GM23338 (cell line): ENCODE data around the gene RAB44.

ENCODE experiments used
- CREB1 ChIP-seq: fragments of 250-450 bp; sonication (Bioruptor Pico); IDR thresholded peaks from 2 replicates; pipeline ENCODE4 v1.5.0; 2020; ENCODE audit warnings: low read depth, mild to moderate bottlenecking, moderate library complexity
- CTCF ChIP-seq, 2 experiments: fragments of 200-600 bp in 1 of 2; sonication (generic) in 1 of 2; conservative IDR thresholded peaks; 2 replicates each; pipeline versions ENCODE4 v1.5.1 to v1.6.1; 2016 to 2017; ENCODE audit warnings: antibody characterized with exemption in 2 of 2, low read depth in 2 of 2, mild to moderate bottlenecking in 2 of 2, moderate library complexity in 1 of 2
- EZH2 ChIP-seq: fragments of 200-600 bp; sonication (generic); IDR thresholded peaks from one replicate; pipeline ENCODE4 v1.8.0; 2017; ENCODE audit warnings: antibody characterized with exemption, mild to moderate bottlenecking, low read depth; ENCODE audit not compliant: unreplicated experiment
- EZH2phosphoT487 ChIP-seq: fragments of 200-600 bp; sonication (generic); IDR thresholded peaks from one replicate; pipeline ENCODE4 v1.8.1; 2018; ENCODE audit warnings: antibody characterized with exemption; ENCODE audit not compliant: unreplicated experiment
- JUNB ChIP-seq: IDR thresholded peaks from one replicate; pipeline ENCODE4 v1.6.1; 2016; ENCODE audit warnings: antibody characterized with exemption; ENCODE audit not compliant: unreplicated experiment
- NANOG ChIP-seq: IDR thresholded peaks from 2 replicates; pipeline ENCODE4 v1.6.1; 2016; ENCODE audit warnings: antibody characterized with exemption, borderline replicate concordance
- POLR2AphosphoS5 ChIP-seq: IDR thresholded peaks from 2 replicates; pipeline ENCODE4 v1.6.1; 2016; ENCODE audit warnings: antibody characterized with exemption, low read depth
- REST ChIP-seq: IDR thresholded peaks from one replicate; pipeline ENCODE4 v1.6.1; 2018; ENCODE audit warnings: antibody characterized with exemption; ENCODE audit not compliant: unreplicated experiment
- STAT1 ChIP-seq: IDR thresholded peaks from one replicate; pipeline ENCODE4 v1.6.1; 2016; ENCODE audit warnings: antibody characterized with exemption; ENCODE audit not compliant: unreplicated experiment
- ZNF114 ChIP-seq: fragments of 250-450 bp; sonication (Bioruptor Pico); IDR thresholded peaks from 2 replicates; pipeline ENCODE4 v1.5.0; 2020; ENCODE audit warnings: mild to moderate bottlenecking, moderate library complexity
- ZNF331 ChIP-seq: fragments of 250-450 bp; sonication (Bioruptor Pico); IDR thresholded peaks from 2 replicates; pipeline ENCODE4 v1.5.0; 2020; ENCODE audit warnings: low read depth, mild to moderate bottlenecking, moderate library complexity
- ZNF462 ChIP-seq: fragments of 250-450 bp; sonication (Bioruptor Pico); IDR thresholded peaks from 2 replicates; pipeline ENCODE4 v1.5.0; 2020; ENCODE audit warnings: mild to moderate bottlenecking, moderate library complexity
- TF ChIP-seq, protein P1 (sequence below): IDR thresholded peaks from 2 replicates; pipeline ENCODE4 v1.6.1; 2016; ENCODE audit warnings: antibody characterized with exemption

DNA sequence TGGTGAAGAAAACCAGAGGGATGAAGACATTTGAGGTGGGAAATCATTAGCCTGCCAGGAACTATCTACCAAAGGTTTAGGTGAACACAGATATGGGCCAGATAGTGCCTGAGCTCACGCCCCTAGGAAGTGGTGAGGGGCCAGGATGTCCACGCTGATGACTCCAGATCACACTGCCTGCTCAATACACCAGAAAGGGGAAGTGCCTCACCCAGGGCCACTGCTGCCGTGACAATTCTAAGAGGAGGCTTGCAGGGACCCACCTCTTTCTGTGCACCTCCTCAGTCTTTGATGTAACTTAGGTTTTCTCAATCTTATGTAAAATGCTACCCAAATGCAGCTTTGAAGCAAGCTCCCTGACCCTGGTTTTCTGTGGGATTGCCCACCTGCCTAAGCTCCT, 5.4 kb upstream of the RAB44 start:
- TF ChIP-seq POLR2AphosphoS5 (no peak), CTCF (conservative IDR thresholded peaks at IDR 0.05; ENCODE audit: low read depth in 2 of 2) (no peak), EZH2 (no peak), EZH2phosphoT487 (no peak), NANOG (no peak), CREB1 (no peak), REST (no peak), STAT1 (no peak), JUNB (no peak), ZNF331 (no peak), ZNF462 (CRISPR knock-in tag) (no peak), ZNF114 (CRISPR knock-in tag) (no peak)
- TF ChIP-seq, protein P1, sequence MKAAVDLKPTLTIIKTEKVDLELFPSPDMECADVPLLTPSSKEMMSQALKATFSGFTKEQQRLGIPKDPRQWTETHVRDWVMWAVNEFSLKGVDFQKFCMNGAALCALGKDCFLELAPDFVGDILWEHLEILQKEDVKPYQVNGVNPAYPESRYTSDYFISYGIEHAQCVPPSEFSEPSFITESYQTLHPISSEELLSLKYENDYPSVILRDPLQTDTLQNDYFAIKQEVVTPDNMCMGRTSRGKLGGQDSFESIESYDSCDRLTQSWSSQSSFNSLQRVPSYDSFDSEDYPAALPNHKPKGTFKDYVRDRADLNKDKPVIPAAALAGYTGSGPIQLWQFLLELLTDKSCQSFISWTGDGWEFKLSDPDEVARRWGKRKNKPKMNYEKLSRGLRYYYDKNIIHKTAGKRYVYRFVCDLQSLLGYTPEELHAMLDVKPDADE = no peak
